Middle frontal gyrus (tissue), 1 donor: Measurements from ENCODE around the gene SPEM2.

Experiments used
- DNase-seq: peaks from one replicate; pipeline ENCODE4 v3.0.0-alpha.2; 2015; ENCODE audit warnings: low spot score; ENCODE audit errors: extremely low spot score

Gene SPEM2

GRCh38 chr17:7403977-7404736, 21.3 kb upstream of the SPEM2 start, which contains the start of gene TMEM256:
TMEM256 (minus strand) TSS chr17:7404097; CDS start chr17:7404084, 13 bp downstream.
- peak; percentile 99 for DNase-seq

- DNase-seq: no peak
Measured at GRCh38 chr17:7404737-7405349, 20.6 kb upstream of the SPEM2 start.

GRCh38 chr17:7405350-7406234, 19.8 kb upstream of the SPEM2 start:
- DNase-seq: no peak

GRCh38 chr17:7406235-7406825, 19.1 kb upstream of the SPEM2 start:
- DNase-seq: no peak

- DNase-seq: no peak
Measured at GRCh38 chr17:7407082-7407481, 18.3 kb upstream of the SPEM2 start.

- no peak for DNase-seq
Measured at GRCh38 chr17:7407485-7408251, 17.7 kb upstream of the SPEM2 start, which contains the start of gene NLGN2. NLGN2 (plus strand) TSS chr17:7407845; CDS start chr17:7408256, 411 bp downstream.

- no peak for DNase-seq
Measured at GRCh38 chr17:7408252-7408727, 17.1 kb upstream of the SPEM2 start.

GRCh38 chr17:7408863-7409262, 16.6 kb upstream of the SPEM2 start:
- no peak for DNase-seq

GRCh38 chr17:7409716-7410115, 15.7 kb upstream of the SPEM2 start:
- DNase-seq: no peak

GRCh38 chr17:7410634-7411426, 14.6 kb upstream of the SPEM2 start:
- DNase-seq: no peak

GRCh38 chr17:7411427-7411750, 14.0 kb upstream of the SPEM2 start:
- no peak for DNase-seq

- no peak for DNase-seq
Measured at GRCh38 chr17:7413346-7413985, 11.9 kb upstream of the SPEM2 start.

- no peak for DNase-seq
Measured at GRCh38 chr17:7414837-7415236, 10.6 kb upstream of the SPEM2 start.

GRCh38 chr17:7415784-7416183, 9.6 kb upstream of the SPEM2 start:
- no peak for DNase-seq

GRCh38 chr17:7416323-7416722, 9.1 kb upstream of the SPEM2 start:
- no peak for DNase-seq

- no peak for DNase-seq
Measured at GRCh38 chr17:7417056-7417655, 8.3 kb upstream of the SPEM2 start.

- DNase-seq: no peak
Measured at GRCh38 chr17:7418472-7419152, 6.8 kb upstream of the SPEM2 start.

GRCh38 chr17:7419819-7420610, 5.4 kb upstream of the SPEM2 start, which contains the start of gene SPEM1:
SPEM1 (plus strand) TSS chr17:7420324; CDS start chr17:7420385, 61 bp downstream.
- DNase-seq: no peak
